A172 (cell line): ENCODE measurements around the gene WNK1. TPM values are rescaled to one million over a fixed set of nuclear protein-coding genes. Genes with fewer than 3 reads are reported as not detected.
"Not testable (repeated sequence)": the region's sequence is repeated elsewhere in the genome, so short reads cannot be mapped to it uniquely, and the experiment has no call there.

Experiments
- DNase-seq: peaks from one replicate; pipeline ENCODE4 v3.0.0-alpha.2; 2015; ENCODE audit warnings: low spot score
- total RNA-seq: library from RNA; depleted of rRNA; stranded (reverse); fragments of >200 nt; shearing (Covaris generic); gene quantifications from 2 replicates; pipeline ENCODE4 v1.2.3, GENCODE V29; 2014; rRNA removed

WNK1 gene
- 16.3 and 18.0 TPM in 2 replicates for total RNA-seq

DNA sequence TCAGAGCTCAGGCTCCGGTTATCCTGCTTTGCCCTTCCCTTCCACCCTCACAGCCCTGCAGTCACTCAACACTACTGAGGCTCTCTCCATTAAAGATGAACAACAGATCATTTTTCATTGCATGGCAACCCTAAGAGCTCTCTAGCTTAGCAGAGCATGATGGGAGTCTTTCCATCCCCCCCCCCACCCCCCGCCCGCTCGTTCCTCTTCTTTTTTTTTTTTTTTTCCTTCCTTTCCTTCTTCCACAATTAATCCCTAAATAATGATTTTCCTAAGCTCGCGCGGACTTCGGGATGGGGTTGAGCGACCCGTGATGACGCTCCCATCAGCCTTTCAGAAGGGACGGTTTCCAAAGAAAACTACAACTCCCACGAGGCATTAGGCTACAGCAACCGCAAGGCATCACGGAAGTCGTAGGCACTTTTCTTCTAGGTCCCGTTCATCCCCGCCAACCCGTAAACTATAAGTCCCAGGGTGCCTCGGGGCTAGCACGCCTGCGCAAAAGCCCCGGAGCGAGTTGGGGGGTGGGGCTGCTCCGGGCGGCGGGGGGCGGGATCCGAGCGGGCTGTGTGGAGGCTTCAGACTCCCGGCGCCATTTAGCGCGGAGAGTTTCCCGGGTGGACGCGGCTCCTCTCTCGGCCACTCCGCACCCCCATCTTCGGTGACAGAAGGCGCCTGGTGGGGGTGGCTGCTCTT, at the start of gene WNK1:
Gene WNK1 (plus strand): TSS at position 581 of the 696 bp plus-strand sequence. CDS start 987 bp downstream, outside the sequence.
- peak; percentile 93 for DNase-seq

DNA sequence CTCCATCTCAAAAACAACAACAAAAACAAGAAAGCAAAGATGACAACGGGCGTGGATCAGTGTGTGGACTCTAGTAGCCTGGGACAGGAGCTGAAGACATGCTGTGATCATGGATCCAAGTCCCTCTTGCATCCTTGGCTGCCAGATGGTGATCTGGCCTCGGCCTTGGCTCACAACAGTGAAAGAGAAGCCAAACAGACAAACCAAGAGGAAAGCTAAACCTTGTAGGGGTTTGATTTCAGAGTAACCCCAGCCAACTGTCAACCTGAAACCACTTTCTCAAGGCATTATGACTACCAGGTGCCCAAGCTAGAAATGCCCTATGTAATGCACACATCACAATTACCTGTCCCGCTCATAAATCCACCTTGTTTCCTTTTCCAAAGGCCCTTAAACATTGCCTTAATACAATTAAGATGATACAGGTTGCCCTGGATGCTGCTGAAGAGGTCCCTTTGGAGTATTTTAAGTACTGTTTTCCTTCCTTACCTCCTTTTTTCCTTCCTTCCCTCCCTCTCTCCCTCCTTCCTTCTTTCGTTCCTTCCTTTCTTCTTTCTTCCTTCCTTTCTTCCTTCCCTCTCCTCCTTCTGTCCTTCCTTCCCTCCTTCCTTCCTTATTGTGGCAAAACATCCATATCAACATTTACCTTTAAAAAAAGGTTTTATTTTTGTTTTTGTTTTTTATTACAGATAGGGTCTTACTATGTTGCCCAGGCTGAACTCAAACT, 47.7 kb upstream of the WNK1 start:
- DNase-seq, result no peak

DNA sequence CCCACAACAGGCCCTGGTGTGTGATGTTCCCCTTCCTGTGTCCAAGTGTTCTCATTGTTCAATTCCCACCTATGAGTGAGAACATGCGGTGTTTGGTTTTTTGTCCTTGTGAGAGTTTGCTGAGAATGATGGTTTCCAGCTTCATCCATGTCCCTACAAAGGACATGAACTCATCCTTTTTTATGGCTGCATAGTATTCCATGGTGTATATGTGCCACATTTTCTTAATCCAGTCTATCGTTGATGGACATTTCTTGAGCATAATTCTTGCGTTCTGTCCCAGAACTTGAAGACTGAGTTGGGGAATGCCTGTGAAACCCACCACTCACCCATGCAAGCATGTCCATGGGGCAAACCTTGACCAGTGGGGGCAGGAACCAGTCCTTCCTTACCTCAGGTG, 44.3 kb upstream of the WNK1 start:
- not testable (repeated sequence) for DNase-seq

DNA sequence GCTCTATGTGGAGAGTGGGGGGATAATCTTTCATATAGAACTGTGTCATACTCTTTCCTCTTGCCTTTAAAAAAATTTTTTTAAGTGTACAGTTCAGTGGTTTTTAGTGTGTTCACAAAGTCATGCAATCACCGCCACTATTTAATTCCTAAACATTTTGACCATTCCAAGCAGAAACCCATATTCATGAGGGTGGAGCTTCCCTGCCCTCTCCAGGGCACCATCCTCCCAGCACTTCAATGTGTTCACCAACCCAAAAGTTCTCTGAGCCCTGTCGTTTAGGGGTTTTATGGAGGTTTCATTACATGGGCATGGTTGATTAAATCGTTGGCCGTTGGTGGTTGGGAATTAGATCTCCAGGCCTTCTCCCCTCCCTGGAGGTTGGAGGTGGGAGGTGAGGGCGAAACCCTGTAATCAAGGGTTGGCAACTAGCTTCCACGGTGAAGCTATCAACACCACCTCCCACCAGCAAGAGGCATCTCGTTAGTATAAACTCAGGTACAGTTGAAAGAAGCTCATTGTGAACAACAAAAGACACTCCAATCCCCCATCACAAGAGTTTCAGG, 42.8 kb upstream of the WNK1 start:
- DNase-seq, result no peak

DNA sequence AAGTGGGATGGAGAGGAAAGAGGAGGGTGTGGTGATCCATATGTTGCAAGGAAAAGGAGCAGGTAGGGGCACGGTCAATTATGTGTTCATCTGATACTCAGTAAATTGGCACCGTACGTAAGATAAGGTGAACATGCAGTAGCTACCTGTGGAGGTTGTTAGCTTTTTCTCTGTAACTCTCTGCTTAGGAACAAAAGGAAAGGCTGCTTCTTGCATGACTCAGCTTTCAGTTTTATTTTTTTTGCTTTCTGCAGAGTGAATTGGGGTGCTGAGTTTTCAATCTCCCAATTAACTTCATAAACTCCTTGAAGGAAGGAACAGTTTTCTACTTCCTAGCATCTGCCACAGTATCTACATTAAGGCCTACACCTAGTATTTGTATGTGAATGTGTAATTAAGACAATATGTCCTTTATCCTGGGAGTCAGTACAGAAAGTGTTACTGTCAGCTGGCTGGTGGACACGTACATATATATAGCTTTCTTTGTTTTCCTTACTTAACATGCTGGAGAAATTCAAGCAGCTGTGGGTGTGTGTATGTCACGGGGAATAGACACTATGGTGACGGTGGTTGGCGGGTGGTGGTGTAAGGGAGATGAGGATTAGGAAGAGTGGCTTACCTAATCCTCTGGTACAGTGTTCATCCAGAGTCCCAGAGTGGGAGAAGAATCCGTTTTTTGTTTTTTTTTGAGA, 40.1 kb upstream of the WNK1 start:
- DNase-seq, result no peak

DNA sequence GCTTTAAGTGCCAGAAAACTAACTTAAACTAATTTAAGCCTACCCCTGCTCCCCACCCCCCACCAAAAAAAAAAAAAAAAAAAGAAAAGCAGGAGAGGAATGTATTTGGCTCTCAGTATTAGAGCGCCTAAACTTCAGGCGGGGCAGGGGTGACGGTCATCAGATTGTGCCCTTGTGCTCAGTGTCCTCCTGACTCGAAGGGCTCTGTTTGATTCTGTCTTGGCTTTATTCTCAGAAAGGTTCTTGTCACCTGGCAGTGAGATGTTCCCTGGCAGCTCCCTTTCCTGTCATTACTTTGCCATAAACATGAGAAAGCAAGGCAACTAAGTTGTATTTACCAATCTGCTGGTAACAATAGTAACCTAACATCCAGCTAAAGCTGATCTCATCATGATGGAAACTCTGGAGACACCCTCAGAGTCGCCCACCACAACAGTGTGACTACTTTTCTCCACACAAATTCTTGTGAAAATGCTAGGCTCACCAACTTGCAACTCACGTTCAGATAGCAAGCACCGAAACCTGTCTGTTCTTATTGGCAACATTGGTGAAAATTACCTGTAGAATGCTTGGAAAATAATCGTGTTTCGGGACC, 39.0 kb upstream of the WNK1 start:
- DNase-seq, result no peak

DNA sequence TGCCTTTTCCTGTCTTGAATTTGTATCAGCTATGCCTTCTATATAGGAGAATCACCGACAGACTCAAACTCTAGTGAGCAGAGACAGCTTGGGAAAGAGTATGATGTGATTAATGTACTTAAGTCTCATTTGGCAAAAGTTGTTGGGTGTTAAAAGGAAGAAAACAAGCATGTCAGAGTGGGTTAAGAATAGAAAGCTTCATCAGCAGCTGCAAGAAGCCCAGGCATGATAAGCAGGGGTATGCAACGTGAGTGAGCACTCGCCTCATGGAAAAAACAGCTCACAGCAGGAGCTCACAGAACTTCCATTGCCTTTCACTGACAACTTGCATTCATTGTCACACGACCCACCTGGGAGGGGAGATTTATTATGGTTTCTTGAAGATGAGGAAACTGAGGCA, 35.9 kb upstream of the WNK1 start:
- DNase-seq, result no peak

DNA sequence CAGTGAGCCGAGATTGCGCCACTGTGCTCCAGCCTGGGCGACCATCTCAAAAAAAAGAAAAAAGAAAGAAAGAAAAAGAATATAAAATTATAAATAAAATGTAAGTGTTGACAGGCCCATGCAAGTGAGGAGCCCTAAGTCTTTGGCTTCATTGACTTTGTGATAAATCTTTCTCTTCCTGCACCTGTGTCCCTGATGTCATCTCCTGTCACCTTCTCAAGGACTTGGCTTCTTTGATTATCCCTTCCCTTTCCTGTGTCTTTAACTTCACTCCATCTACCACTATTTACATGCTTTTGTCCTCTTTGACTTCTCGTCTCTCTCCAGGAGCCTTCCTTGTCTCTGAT, 33.6 kb upstream of the WNK1 start:
- DNase-seq, result no peak

DNA sequence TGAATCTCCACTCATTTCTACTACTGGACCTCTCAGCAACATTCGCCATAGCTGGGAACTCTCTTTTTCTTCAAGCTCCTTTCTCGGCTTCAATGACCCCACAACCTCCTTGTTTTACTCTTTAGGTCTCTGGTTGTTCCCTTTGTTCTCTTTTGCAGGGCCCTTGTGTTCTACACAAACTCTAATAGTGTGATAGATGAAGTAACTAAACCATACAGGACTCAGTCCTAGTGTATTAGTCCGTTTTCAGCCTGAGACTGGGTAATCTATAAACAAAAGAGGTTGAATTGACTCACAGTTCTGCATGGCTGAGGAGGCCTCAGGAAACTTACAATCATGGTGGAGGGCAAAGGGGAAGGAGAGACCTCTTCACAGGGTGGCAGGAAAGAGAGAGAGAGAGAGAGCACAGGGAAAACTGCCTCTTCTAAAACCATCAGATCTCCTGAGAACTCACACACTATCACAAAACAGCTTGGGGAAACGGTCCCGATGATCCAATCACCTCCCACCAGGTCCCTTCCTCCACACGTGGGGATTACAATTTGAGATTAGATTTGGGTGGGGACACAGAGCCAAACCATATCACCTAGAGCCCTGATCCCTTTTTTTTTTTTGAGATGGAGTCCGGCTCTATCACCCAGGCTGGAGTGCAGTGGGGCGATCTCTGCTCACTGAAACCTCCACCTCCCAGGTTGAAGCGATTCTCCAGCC, 32.0 kb upstream of the WNK1 start:
- DNase-seq, result no peak

DNA sequence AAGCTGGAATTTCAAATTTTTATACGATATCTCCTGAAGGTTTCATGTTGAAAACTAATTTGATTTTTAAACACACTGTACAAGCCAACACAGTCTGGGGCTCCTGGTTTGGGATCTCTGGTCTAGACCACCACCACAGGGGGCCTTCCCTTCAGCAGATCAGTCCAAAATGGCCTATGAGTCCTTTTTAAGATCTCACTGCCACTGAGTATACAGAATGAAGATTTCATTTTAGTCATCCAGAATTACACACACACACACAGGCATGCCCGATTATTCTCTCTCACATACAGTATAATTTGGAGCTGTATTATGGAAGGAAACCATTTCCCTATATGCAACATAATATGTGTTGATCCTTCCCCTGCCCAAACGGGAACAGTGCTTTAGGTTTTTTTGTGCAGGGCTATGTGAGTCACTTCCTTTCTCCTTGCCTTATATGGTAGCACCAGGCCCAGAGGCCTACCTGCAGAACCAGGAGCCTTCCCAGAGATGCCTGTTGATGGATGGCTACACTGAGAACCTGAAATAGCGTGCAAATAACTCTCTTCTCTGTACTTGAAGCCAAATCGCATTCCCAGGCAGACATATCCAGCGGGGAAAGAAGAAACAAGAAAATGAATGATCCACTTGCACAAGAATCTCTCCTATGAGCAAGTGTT, 28.1 kb upstream of the WNK1 start:
- DNase-seq, result no peak

DNA sequence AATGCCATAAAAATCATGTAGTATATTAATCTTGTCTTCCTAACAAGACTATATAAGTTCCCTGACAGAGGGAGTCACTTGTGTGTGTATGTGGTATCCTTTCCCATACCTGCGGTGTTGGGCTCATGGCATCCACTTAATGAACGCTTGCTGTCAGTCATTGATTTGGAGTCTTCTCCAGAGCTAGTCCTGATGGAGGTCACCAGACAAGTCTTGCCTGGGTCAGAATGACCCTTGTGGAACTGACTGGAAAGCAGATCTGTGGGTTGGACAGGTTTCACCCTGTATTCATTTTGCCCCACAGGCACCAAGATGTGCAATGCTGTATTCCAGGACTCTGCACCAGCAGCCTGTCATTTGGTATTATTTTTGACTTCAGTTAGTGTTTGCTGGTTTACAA, 27.3 kb upstream of the WNK1 start:
- DNase-seq, result no peak

DNA sequence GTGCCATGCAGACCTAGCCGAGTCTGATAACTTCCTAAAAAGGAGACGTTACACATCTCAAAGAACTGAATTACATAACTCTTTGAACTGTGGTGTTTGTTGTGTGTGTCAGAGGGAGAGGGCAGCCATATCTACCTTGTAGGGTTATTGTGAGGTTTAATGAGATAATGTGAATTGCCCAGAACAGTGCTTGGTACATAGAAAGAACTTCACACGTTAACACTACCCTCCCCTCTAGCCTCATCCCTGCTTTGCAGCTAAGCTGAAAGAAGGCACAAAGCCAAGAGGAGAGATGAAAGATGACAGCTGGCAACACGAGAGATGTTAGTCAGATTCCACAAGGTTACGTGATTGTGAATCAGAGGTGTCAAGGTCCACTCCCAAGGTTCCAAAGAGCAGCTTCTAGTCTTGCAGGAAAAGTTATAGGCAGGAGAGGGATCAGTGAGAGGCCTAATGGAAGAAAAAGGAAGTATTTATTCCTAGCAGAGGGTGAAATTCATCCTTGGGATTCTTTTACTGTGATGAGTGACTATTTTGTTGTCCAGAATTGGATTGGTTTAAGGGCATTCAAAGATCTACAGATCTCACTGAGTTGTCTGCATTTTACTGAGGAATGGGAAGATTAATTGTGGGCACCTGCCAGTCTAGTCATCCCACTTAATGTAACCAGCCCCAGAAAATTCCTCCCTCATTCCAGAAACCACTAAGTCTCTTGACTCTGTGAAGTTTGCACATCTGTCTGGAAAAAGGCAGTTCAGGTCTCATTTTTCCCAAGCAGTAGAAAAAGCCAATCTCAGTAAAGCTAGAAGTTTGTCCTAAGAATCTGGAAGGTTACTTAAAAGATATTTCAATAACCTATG, 25.9 kb upstream of the WNK1 start:
- DNase-seq, result peak; percentile 58

DNA sequence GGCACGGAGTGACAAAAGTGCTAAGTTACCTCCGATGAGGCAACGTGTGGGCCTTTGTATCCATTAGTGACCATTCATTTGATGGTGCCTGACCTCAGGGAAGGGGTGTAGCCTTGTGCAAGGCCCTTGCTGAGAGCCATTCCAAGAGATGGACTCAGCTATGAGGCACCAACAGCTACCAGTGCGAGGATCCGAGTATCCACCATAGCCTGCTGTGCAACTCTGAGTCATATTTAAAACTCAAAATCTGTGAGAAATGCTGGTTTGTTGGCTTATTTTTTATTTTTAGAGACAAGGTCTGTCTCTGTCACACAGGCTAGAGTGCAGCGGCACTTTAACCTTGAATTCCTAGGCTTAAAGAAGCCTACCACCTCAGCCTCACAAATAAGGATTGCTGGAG, 25.1 kb upstream of the WNK1 start:
- peak; percentile 25 for DNase-seq

DNA sequence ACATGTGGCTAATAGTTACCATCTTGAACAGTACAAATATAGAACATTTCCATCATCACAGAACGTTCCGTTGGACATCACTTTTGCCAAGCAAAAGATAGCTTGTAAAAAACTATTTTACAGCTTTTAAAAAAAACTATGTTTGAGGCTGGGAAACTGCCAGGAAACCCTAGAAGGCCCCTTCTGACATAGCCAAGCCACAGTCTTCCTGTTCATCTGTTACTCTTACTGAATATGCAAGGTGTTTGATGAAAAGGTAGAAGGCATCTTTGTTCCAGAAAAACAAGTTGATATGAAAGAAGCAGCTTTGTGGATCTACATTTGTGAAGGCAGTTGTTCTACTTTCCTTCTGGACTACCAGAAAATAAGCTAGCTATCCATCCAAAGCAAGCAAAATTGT, 23.6 kb upstream of the WNK1 start:
- no peak for DNase-seq

DNA sequence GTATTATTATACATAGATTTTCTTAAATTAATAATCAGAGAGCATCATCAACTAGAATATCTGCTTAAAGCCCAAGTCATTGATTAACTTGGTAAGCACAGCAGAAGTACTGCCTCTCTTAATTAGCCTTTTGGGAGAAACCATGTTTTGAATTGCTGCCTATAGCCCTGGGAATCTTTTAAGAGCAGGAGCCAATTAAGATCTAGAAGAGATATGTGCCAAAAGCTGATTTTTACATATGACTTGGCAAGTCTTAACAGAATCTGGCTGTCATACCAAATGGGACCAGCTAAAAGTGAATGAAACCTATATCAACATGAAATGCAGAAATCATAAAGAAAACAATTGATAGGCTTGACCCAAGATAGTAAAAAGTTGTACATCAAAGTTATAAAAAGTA, 23.2 kb upstream of the WNK1 start:
- DNase-seq, result no peak

DNA sequence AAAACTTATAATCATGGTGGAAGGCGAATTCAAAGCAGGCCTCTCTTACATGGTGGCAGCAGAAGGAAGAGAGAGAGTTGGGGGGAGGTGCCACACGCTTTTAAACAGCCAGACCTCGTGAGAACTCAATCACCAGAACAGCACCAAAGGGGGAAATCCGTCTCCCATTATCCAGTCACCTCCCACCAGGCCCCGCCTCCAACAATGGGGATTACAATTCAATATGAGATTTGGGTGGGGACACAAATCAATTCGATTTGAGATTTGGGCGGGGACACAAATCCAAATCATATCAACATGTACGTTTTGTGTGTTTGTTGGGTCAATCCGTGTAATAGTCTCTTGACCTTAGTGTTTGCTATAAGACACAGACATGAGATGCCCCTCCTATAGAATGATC, 21.8 kb upstream of the WNK1 start:
- no peak for DNase-seq

DNA sequence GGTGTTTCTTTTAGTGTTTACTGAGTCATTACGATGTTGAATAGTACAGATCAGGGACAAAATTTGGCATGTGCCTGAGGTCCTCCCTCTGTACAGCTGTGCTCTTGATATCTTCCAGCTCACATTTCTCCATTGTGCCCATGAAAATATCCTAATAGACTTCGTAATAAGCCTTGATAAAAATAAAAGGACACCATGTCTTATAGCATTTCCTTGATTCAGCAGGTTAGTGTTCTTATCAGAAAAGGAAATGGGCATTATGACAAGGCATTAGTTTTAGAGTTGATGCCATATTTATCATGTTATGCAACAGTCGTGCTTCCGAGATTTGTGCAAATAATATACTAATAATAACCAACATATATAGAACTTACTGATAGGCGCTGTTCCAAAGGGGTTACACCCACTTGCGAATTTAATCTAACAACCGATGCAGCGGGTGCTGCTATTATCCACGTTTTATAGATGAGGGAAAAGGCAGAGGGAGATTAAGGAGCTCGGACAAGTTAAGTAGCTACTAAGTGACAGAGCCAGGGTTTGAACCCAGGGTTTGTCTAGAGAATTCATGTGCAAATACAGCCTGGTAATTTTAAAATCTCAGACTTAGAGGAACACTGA, 15.1 kb upstream of the WNK1 start:
- DNase-seq, result no peak

DNA sequence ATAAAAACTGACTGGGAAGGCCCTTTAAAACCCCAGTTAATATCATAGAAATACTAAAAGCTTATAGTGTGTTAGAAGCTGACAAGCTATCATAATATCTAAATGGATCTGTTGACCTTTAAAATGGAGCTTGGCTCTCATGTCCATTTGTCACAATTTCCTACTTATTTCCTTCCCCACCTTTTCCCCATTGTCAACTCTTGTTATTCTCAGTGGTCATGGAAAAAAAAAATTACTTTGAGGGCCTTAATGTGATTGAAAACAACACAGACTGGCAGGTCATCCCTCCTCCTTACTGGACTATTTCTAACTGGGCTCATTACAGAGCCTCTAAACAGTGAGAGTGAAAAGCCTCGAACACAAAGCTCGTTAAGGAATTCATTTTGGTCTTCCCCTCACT, 13.7 kb upstream of the WNK1 start:
- DNase-seq, result no peak

DNA sequence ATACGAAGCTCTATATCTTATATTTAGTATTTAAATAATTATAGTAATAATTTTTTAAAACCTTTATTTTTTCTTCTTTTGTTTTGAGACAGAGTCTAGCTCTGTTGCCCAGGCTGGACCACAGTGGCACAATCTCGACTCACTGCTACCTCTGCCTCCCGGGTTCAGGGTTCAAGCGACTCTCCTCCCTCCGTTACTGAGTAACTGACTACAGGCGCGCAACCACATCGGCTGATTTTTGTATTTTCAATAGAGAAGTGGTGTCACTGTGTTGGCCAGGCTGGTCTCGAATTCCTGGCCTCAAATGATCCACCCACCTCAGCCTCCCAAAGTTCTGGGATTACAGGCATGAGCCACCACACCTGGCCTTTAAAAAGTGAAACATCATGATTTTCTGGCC, 13.0 kb upstream of the WNK1 start:
- DNase-seq, result no peak

DNA sequence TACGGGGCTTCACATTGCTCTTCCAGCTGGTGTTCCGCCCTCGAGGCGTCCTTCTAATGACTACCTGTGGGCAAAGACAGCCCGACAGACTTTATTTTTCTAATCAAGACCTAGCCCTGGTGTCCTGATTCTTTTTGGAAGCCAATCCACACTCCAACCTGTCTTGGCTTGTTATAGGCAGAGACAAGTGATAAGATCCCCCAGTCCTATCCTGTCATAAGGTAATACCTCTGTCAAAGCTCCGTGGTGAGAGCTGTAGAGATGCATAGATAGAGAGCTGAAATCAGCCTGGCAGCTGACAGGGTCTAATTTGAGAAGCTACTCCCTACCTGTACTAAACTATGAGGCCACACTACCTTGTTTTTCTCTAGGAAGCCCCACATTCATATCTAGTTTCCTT, 11.5 kb upstream of the WNK1 start:
- no peak for DNase-seq
